Progenitor cell of endocrine pancreas (in vitro differentiated cells): ENCODE measurements around the gene PDCL3. TPM values are rescaled to one million over a fixed set of nuclear protein-coding genes. Genes with fewer than 3 reads are reported as not detected.

Experiments used
- DNase-seq: peaks from one replicate; pipeline ENCODE4 v3.0.0; 2021; ENCODE audit warnings: low spot score; ENCODE audit not compliant: unreplicated experiment
- H3K27ac Mint-ChIP-seq: 2 replicates; pipeline ENCODE4 v1.8.0; 2021; ENCODE audit warnings: mild to moderate bottlenecking, moderate library complexity, mixed read lengths
- H3K27me3 Mint-ChIP-seq: 2 replicates; pipeline ENCODE4 v1.8.0; 2021; ENCODE audit warnings: mixed read lengths
- H3K36me3 Mint-ChIP-seq: 2 replicates; pipeline ENCODE4 v1.8.0; 2022; ENCODE audit warnings: mixed read lengths; ENCODE audit not compliant: insufficient read depth
- H3K4me1 Mint-ChIP-seq: 2 replicates; pipeline ENCODE4 v1.8.0; 2021; ENCODE audit warnings: low read depth, mixed read lengths
- H3K4me3 Mint-ChIP-seq: 2 replicates; pipeline ENCODE4 v1.8.0; 2021; ENCODE audit warnings: low read depth, mild to moderate bottlenecking, moderate library complexity, mixed read lengths
- H3K9me3 Mint-ChIP-seq: 2 replicates; pipeline ENCODE4 v1.8.0; 2021; ENCODE audit warnings: low read depth, mixed read lengths
- total RNA-seq: library from RNA; stranded (reverse); gene quantifications from 2 replicates; pipeline ENCODE4 v1.2.1, GENCODE V29; 2021
- TF ChIP-seq, protein P1 (sequence below): fragments of 200-600 bp; sonication (generic); IDR thresholded peaks from one replicate; pipeline ENCODE4 v1.5.0; 2021; ENCODE audit warnings: antibody characterized with exemption, mild to moderate bottlenecking; ENCODE audit not compliant: unreplicated experiment

Gene PDCL3
- total RNA-seq, 1 donor from 2014 or later, result 36.8 TPM

DNA sequence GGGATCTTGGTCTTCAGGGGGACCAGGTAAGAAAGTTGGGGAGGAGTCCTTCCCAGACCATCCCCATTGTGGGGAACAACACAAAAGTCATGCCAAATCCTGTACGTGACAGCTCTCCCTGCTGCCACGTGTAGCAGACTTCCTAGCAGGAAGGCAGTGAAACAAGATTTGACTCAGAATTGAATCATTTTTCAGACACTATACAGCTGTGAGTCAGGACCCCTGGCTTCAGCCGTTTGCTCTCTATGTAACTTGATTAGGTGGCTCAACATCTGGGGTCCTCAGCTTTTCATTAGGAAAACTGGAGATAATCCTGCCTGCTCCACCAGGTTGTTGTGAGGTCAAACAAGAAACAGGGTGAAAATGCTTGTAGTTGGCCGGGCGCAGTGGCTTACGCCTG is 32.9 kb upstream of the PDCL3 start:
- no peak overlapping the region for H3K27ac Mint-ChIP-seq
- no peaks in the 10 kb centered on the region for H3K36me3 Mint-ChIP-seq
- no peak overlapping the region for H3K4me3 Mint-ChIP-seq
- DNase-seq, result no peak
- H3K27me3 Mint-ChIP-seq, result peaks cover 29% of the 10 kb centered on the region
- TF ChIP-seq, protein P1, sequence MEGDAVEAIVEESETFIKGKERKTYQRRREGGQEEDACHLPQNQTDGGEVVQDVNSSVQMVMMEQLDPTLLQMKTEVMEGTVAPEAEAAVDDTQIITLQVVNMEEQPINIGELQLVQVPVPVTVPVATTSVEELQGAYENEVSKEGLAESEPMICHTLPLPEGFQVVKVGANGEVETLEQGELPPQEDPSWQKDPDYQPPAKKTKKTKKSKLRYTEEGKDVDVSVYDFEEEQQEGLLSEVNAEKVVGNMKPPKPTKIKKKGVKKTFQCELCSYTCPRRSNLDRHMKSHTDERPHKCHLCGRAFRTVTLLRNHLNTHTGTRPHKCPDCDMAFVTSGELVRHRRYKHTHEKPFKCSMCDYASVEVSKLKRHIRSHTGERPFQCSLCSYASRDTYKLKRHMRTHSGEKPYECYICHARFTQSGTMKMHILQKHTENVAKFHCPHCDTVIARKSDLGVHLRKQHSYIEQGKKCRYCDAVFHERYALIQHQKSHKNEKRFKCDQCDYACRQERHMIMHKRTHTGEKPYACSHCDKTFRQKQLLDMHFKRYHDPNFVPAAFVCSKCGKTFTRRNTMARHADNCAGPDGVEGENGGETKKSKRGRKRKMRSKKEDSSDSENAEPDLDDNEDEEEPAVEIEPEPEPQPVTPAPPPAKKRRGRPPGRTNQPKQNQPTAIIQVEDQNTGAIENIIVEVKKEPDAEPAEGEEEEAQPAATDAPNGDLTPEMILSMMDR, result no peak
- H3K4me1 Mint-ChIP-seq, result no peaks in the 10 kb centered on the region
- peaks cover 3% of the 10 kb centered on the region for H3K9me3 Mint-ChIP-seq

DNA sequence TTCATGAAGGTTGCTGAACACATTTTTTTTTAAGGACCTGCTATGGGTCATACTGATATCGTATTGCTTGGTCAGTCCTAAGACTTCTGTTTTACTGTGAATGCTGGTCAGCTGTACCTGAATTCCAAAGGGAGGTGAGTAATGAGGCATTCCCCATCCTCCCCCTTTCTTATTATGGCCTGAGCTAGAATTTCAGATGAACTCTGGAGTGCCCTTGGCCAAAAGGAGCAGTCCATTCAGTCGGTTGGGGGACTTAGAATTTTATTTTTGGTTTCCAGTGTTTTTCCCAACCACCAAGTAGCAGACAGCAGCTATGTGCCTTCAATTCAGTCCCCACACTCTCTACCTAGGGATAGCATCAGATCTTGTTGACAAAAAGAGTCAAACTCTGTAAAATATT is 26.9 kb upstream of the PDCL3 start:
- Mint-ChIP-seq H3K27ac (no peak overlapping the region), H3K4me3 (no peak overlapping the region), H3K27me3 (peaks cover 32% of the 10 kb centered on the region), H3K36me3 (no peaks in the 10 kb centered on the region), H3K9me3 (peaks cover 3% of the 10 kb centered on the region), H3K4me1 (no peaks in the 10 kb centered on the region)
- DNase-seq, result no peak
- TF ChIP-seq, protein P1, result no peak

DNA sequence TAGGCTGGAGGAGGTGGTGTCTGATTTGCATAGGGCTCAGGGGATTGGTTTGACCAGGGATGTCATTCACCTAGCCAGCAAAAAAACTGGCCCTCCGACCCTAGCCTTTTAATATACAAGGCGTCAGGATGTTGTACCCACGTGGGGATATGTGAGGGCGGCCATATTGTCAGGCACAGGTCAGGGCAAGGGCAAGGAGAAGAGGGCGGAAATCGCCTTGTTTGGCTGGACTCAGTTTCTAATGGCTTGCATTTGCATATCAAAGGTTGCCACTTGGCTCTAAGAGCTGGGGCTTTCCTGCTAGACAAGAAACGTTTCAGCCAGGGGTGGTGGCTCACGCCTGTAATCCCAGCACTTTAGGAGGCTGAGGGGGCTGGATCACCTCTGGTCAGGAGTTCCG is 24.9 kb upstream of the PDCL3 start:
- Mint-ChIP-seq H3K4me1 (no peaks in the 10 kb centered on the region), H3K9me3 (peaks cover 6% of the 10 kb centered on the region), H3K4me3 (no peak overlapping the region), H3K27ac (no peak overlapping the region), H3K27me3 (peaks cover 46% of the 10 kb centered on the region), H3K36me3 (no peaks in the 10 kb centered on the region)
- DNase-seq, result no peak
- TF ChIP-seq, protein P1, result no peak

DNA sequence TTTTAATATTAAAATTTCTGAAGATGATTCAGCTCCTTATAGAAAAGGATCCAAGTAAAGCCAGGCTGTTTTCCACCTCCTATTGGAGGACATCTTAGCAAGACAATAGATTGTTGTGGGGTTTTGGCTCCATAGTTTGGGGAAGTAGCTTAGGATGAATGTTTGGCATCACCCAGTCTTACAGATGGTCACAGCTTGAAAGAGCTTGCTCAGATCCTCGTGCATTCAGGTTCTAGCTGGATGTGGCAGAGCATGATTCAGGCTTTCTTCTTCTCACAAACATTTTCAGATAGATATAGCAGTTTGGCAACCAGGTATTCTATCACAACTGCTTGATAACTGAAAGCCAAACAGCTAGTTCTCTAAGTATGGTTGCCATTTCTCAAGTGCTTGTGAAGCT is 23.6 kb upstream of the PDCL3 start:
- Mint-ChIP-seq H3K4me1 (no peaks in the 10 kb centered on the region), H3K4me3 (no peak overlapping the region), H3K9me3 (peaks cover 12% of the 10 kb centered on the region), H3K27ac (no peak overlapping the region), H3K27me3 (peaks cover 50% of the 10 kb centered on the region), H3K36me3 (no peaks in the 10 kb centered on the region)
- no peak for DNase-seq
- TF ChIP-seq, protein P1, result no peak

DNA sequence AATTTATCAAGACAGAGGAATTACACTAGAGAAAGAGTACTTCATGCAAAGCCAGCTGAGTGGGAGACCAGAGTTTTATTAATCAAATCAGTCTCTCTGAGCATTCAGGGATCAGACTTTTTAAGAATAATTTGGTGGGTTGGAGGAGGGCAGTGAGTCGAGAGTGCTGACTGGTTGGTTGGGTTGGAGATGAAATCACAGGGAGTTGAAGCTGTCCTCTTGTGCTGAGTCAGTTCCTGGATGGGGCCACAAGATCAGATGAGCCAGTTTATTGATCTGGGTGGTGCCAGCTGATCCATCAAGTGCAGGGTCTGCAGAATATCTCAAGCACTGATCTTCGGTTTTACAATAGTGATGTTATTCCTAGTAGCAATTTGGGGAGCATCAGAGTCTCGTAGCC is 21.4 kb upstream of the PDCL3 start:
- Mint-ChIP-seq H3K36me3 (no peaks in the 10 kb centered on the region), H3K9me3 (peaks cover 12% of the 10 kb centered on the region), H3K27me3 (peaks cover 62% of the 10 kb centered on the region), H3K4me1 (peaks cover 7% of the 10 kb centered on the region), H3K4me3 (no peak overlapping the region), H3K27ac (no peak overlapping the region)
- no peak for DNase-seq
- TF ChIP-seq, protein P1, result no peak
